Right hindlimb (tissue), 1 donor: ENCODE results near the gene SEC14L3.

Experiments
- DNase-seq: peaks from one replicate; pipeline ENCODE4 v3.0.0-alpha.2; 2018

SEC14L3 gene

GRCh38 chr22:30421695-30422480, 49.9 kb downstream of the SEC14L3 start:
- DNase-seq = no peak

- no peak for DNase-seq
Observed at GRCh38 chr22:30420347-30421125, 51.3 kb downstream of the SEC14L3 start.

- DNase-seq = no peak
Observed at GRCh38 chr22:30416837-30417236, 55.0 kb downstream of the SEC14L3 start.

- DNase-seq = no peak
Observed at GRCh38 chr22:30416403-30416802, 55.4 kb downstream of the SEC14L3 start.

- DNase-seq = no peak
Observed at GRCh38 chr22:30414525-30415047, 57.2 kb downstream of the SEC14L3 start.

- DNase-seq = no peak
Observed at GRCh38 chr22:30413745-30414524, 57.9 kb downstream of the SEC14L3 start.

GRCh38 chr22:30413001-30413400, 58.8 kb downstream of the SEC14L3 start:
- no peak for DNase-seq

GRCh38 chr22:30411780-30412179, 60.0 kb downstream of the SEC14L3 start:
- DNase-seq = no peak
